GM06990 (cell line): ENCODE measurements around the gene GRM3.

Source experiments
- DNase-seq: peaks from one replicate; pipeline ENCODE4 v3.0.0-alpha.2; 2011; ENCODE audit not compliant: insufficient read length; ENCODE audit errors: extremely low read depth
- H3K27me3 ChIP-seq: replicated peaks from 2 replicates; pipeline ENCODE4 v1.6.0; 2011; ENCODE audit warnings: low read length; ENCODE audit not compliant: control insufficient read depth, insufficient read depth
- H3K36me3 ChIP-seq: 2 replicates; pipeline ENCODE4 v1.5.1; 2011; ENCODE audit warnings: low read length; ENCODE audit not compliant: control insufficient read depth, insufficient read depth
- H3K4me3 ChIP-seq: replicated peaks from 2 replicates; pipeline ENCODE4 v1.5.1; 2011; ENCODE audit warnings: low read depth, mild to moderate bottlenecking, control low read depth, low read length
- CTCF ChIP-seq: IDR thresholded peaks from 2 replicates; pipeline ENCODE4 v1.5.1; 2011; ENCODE audit warnings: low read length, control low read depth, mild to moderate bottlenecking, inconsistent platforms; ENCODE audit not compliant: insufficient read depth, poor library complexity, severe bottlenecking

Gene GRM3

GRCh38 chr7:86848226-86848625 lies 204.5 kb downstream of the GRM3 start:
- H3K4me3 ChIP-seq: no peak overlapping the region
- no peak for DNase-seq
- H3K27me3 ChIP-seq: no peaks in the 10 kb centered on the region
- TF ChIP-seq CTCF: no peak
- H3K36me3 ChIP-seq: no peaks in the 10 kb centered on the region

DNA sequence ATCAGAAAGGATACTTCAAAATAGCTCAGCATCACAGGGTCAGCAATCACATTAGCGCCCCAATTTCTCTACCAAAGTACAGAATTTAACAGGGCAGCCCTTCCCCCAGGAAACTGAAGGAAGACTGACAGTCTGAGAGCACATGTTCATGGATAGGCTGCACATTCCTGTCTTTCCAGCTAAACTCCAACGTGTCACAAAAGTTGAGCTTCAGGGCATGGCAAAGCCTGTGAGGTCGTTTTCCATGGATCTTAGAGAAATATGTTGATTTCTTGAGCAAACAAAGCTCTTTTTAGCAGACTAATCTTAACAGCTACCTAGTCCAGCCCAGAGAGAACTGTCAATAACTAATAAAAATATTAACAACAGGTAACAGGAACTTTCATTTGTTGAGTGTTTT lies 207.9 kb downstream of the GRM3 start:
- DNase-seq: no peak
- no peak for TF ChIP-seq CTCF
- H3K36me3 ChIP-seq: no peaks in the 10 kb centered on the region
- H3K4me3 ChIP-seq: no peak overlapping the region
- no peaks in the 10 kb centered on the region; the same call in 1 of the 2 replicates for H3K27me3 ChIP-seq

- DNase-seq: no peak
- no peaks in the 10 kb centered on the region for H3K27me3 ChIP-seq
- H3K4me3 ChIP-seq: no peak overlapping the region
- TF ChIP-seq CTCF: no peak
- H3K36me3 ChIP-seq: no peaks in the 10 kb centered on the region
Observed at GRCh38 chr7:86863452-86863851, 219.7 kb downstream of the GRM3 start.

DNA sequence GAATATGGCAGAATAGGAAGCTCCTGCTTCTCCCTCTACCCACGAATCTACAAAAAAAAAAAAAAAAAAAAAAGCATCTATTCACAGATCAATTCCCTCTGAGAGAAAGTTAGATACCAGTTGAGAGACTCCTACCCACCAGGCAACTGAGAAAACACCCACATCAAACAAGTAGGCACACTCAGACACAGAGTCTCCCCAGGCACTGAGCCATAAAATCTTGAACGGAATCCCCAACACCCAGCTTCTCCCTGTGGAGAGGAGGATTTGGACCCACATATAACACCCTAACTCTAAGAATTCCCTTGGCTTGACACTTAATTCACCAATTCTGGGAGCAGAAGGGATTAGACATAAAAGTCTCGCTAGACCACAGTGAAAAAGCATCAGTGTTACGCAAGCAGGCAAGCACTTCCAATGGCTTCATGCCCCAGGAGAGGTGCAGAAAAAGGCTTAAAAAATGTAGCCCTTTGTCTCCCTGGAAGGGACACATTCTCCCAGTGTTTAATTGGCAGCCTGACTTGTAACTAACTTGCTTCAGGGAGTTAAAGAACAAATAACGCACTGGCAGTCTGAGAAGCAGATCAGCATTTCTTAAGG lies 223.6 kb downstream of the GRM3 start:
- Histone ChIP-seq H3K4me3 (no peak overlapping the region), H3K36me3 (no peaks in the 10 kb centered on the region), H3K27me3 (no peaks in the 10 kb centered on the region)
- no peak for TF ChIP-seq CTCF
- no peak for DNase-seq

GRCh38 chr7:86876146-86876545 lies 232.4 kb downstream of the GRM3 start:
- H3K36me3 ChIP-seq: no peaks in the 10 kb centered on the region
- H3K27me3 ChIP-seq: no peaks in the 10 kb centered on the region
- no peak overlapping the region for H3K4me3 ChIP-seq
- DNase-seq: no peak
- TF ChIP-seq CTCF: no peak

GRCh38 chr7:86884152-86884551 lies 240.4 kb downstream of the GRM3 start:
- H3K36me3 ChIP-seq: no peaks in the 10 kb centered on the region
- no peak for DNase-seq
- no peak for TF ChIP-seq CTCF
- H3K27me3 ChIP-seq: no peaks in the 10 kb centered on the region
- H3K4me3 ChIP-seq: no peak overlapping the region
